IMR-90 (cell line): ENCODE data around the gene CKAP2L. TPM values are rescaled to one million over a fixed set of nuclear protein-coding genes. Genes with fewer than 3 reads are reported as not detected.

Experiments
- ATAC-seq: fragments of 200-7000 bp; cut with Tn5 transposase; 2 replicates; pipeline ENCODE4 v1.9.1; 2020; ENCODE audit warnings: low read depth, mild to moderate bottlenecking, moderate library complexity
- BruUV-seq: library from RNA; stranded (reverse); fragments of 400-500 nt; replicated peaks from 2 replicates; lab custom pipeline; 2021; lab: Mats Ljungman, UMichigan
- CTCF ChIA-PET: fragments of 300-600 bp; formaldehyde crosslinking; extraction: SDS; loops from one replicate; lab custom pipeline; 2021; ENCODE audit warnings: antibody characterized with exemption; lab: Yijun Ruan, JAX
- POLR2A ChIA-PET: fragments of 300-600 bp; sonication (Branson Sonifier 250); formaldehyde crosslinking; loops from one replicate; lab custom pipeline; 2022; ENCODE audit warnings: antibody characterized with exemption; ENCODE audit not compliant: unreplicated experiment; lab: Charles Lee
- DNase-seq: peaks from one replicate; pipeline ENCODE4 v3.0.0; 2013
- H2AFZ ChIP-seq: replicated peaks from 2 replicates; pipeline ENCODE3; 2013; ENCODE audit warnings: low read length, mild to moderate bottlenecking; ENCODE audit not compliant: poor library complexity
- H2AK5ac ChIP-seq: 2 replicates; pipeline ENCODE4 v1.6.1; 2013; ENCODE audit warnings: low read depth, low read length, inconsistent platforms
- H2AK9ac ChIP-seq: replicated peaks from 2 replicates; pipeline ENCODE3; 2013; ENCODE audit warnings: mild to moderate bottlenecking, low read depth, low read length, moderate library complexity; ENCODE audit not compliant: poor library complexity
- H2BK120ac ChIP-seq: 2 replicates; pipeline ENCODE4 v1.6.1; 2013; ENCODE audit warnings: low read depth, low read length, inconsistent platforms
- H2BK15ac ChIP-seq: 3 replicates; pipeline ENCODE4 v1.6.1; 2013; ENCODE audit warnings: low read depth, low read length, inconsistent platforms
- H2BK20ac ChIP-seq: 2 replicates; pipeline ENCODE4 v1.6.1; 2013; ENCODE audit warnings: low read depth, mild to moderate bottlenecking, inconsistent platforms, low read length, moderate library complexity
- H2BK5ac ChIP-seq: 2 replicates; pipeline ENCODE4 v1.6.1; 2013; ENCODE audit warnings: mild to moderate bottlenecking, low read depth, low read length, inconsistent platforms; ENCODE audit not compliant: poor library complexity, severe bottlenecking
- H3K14ac ChIP-seq: replicated peaks from 2 replicates; pipeline ENCODE4 v1.6.1; 2013; ENCODE audit warnings: low read depth, low read length, inconsistent platforms
- H3K18ac ChIP-seq: 2 replicates; pipeline ENCODE4 v1.6.1; 2013; ENCODE audit warnings: low read depth, low read length, control low read depth
- H3K23ac ChIP-seq: 2 replicates; pipeline ENCODE4 v1.6.1; 2013; ENCODE audit warnings: low read depth, low read length, inconsistent platforms
- H3K27ac ChIP-seq: 2 replicates; pipeline ENCODE4 v1.5.1; 2013; ENCODE audit warnings: mild to moderate bottlenecking, control low read depth, low read length; ENCODE audit not compliant: insufficient read depth
- H3K27me3 ChIP-seq: 2 replicates; pipeline ENCODE4 v1.6.1; 2013; ENCODE audit warnings: low read length; ENCODE audit not compliant: control insufficient read depth, insufficient read depth
- H3K36me3 ChIP-seq: 2 replicates; pipeline ENCODE4 v1.6.1; 2013; ENCODE audit warnings: low read length, mixed read lengths; ENCODE audit not compliant: control insufficient read depth, insufficient read depth
- H3K4ac ChIP-seq: 2 replicates; pipeline ENCODE4 v1.6.1; 2013; ENCODE audit warnings: low read depth, low read length, inconsistent platforms
- H3K4me1 ChIP-seq: 2 replicates; pipeline ENCODE4 v1.6.1; 2013; ENCODE audit warnings: low read length, mixed read lengths; ENCODE audit not compliant: control insufficient read depth, insufficient read depth
- H3K4me2 ChIP-seq: 2 replicates; pipeline ENCODE4 v1.6.1; 2013; ENCODE audit warnings: low read depth, mild to moderate bottlenecking, control low read depth, low read length, moderate library complexity
- H3K4me3 ChIP-seq: 2 replicates; pipeline ENCODE4 v1.5.1; 2013; ENCODE audit warnings: low read depth, mild to moderate bottlenecking, control low read depth, low read length, moderate library complexity; ENCODE audit not compliant: insufficient read depth
- H3K56ac ChIP-seq: 2 replicates; pipeline ENCODE4 v1.6.1; 2013; ENCODE audit warnings: low read length, inconsistent platforms; ENCODE audit not compliant: insufficient read depth; ENCODE audit errors: extremely low read depth
- H3K79me1 ChIP-seq, 2 experiments: 2 replicates each; pipeline ENCODE4 v1.6.1; 2013; ENCODE audit warnings: low read length in 2 of 2, inconsistent platforms in 1 of 2, low read depth in 1 of 2
- H3K9ac ChIP-seq: 2 replicates; pipeline ENCODE4 v1.6.1; 2013; ENCODE audit warnings: low read depth, low read length, control low read depth
- H3K9me1 ChIP-seq: 2 replicates; pipeline ENCODE4 v1.6.1; 2013; ENCODE audit warnings: low read length, inconsistent platforms; ENCODE audit not compliant: insufficient read depth
- H3K9me3 ChIP-seq: 2 replicates; pipeline ENCODE4 v1.6.1; 2013; ENCODE audit warnings: low read length; ENCODE audit not compliant: control insufficient read depth, insufficient read depth
- H4K20me1 ChIP-seq: 2 replicates; pipeline ENCODE4 v1.6.1; 2013; ENCODE audit warnings: low read length, inconsistent platforms; ENCODE audit not compliant: insufficient read depth
- H4K5ac ChIP-seq: 2 replicates; pipeline ENCODE4 v1.6.1; 2013; ENCODE audit warnings: mild to moderate bottlenecking, low read depth, low read length, control low read depth
- H4K8ac ChIP-seq, 2 experiments: 2 replicates each; pipeline ENCODE4 v1.6.1; 2013; ENCODE audit warnings: low read depth in 2 of 2, low read length in 2 of 2, control low read depth in 1 of 2, inconsistent platforms in 1 of 2
- H4K91ac ChIP-seq: 2 replicates; pipeline ENCODE4 v1.6.1; 2013; ENCODE audit warnings: low read depth, low read length, inconsistent platforms; ENCODE audit not compliant: insufficient read depth
- BHLHE40 ChIP-seq: fragments of 150-350 bp; IDR thresholded peaks from 2 replicates; pipeline ENCODE4 v1.6.1; 2016; ENCODE audit warnings: mild to moderate bottlenecking, low read depth, low read length
- CHD1 ChIP-seq: IDR thresholded peaks from 2 replicates; pipeline ENCODE4 v1.6.1; 2012; ENCODE audit warnings: low read depth, low read length, improper control_type of control experiment
- CTCF ChIP-seq: conservative IDR thresholded peaks from 2 replicates; pipeline ENCODE4 v1.5.1; 2012; ENCODE audit warnings: mild to moderate bottlenecking, low read depth, low read length, improper control_type of control experiment
- ELK1 ChIP-seq: fragments of 150-350 bp; IDR thresholded peaks from 2 replicates; pipeline ENCODE4 v1.6.1; 2016; ENCODE audit warnings: low read depth, mild to moderate bottlenecking, low read length, moderate library complexity, borderline replicate concordance
- FOS ChIP-seq: fragments of 150-350 bp; IDR thresholded peaks from 2 replicates; pipeline ENCODE4 v1.6.1; 2016; ENCODE audit warnings: low read depth, low read length
- MAFK ChIP-seq: IDR thresholded peaks from 2 replicates; pipeline ENCODE4 v1.6.1; 2012; ENCODE audit warnings: low read depth, low read length, improper control_type of control experiment
- MAZ ChIP-seq: IDR thresholded peaks from 2 replicates; pipeline ENCODE4 v1.6.1; 2012; ENCODE audit warnings: low read depth, mild to moderate bottlenecking, low read length, improper control_type of control experiment, moderate library complexity, borderline replicate concordance
- MXI1 ChIP-seq: IDR thresholded peaks from 2 replicates; pipeline ENCODE4 v1.6.1; 2012; ENCODE audit warnings: low read depth, mild to moderate bottlenecking, low read length, moderate library complexity, borderline replicate concordance
- NFE2L2 ChIP-seq: fragments of 150-350 bp; IDR thresholded peaks from 2 replicates; pipeline ENCODE4 v1.6.1; 2016; ENCODE audit warnings: low read depth, mild to moderate bottlenecking, low read length
- POLR2A ChIP-seq: IDR thresholded peaks from 2 replicates; pipeline ENCODE4 v1.6.1; 2012; ENCODE audit warnings: mild to moderate bottlenecking, low read depth, low read length
- RAD21 ChIP-seq: IDR thresholded peaks from 2 replicates; pipeline ENCODE4 v1.6.1; 2012; ENCODE audit warnings: low read length, improper control_type of control experiment
- RCOR1 ChIP-seq: IDR thresholded peaks from 2 replicates; pipeline ENCODE4 v1.6.1; 2012; ENCODE audit warnings: mild to moderate bottlenecking, low read length, improper control_type of control experiment; ENCODE audit not compliant: insufficient replicate concordance
- RFX5 ChIP-seq: IDR thresholded peaks from 2 replicates; pipeline ENCODE4 v1.8.0; 2012; ENCODE audit warnings: low read depth, mild to moderate bottlenecking, low read length, moderate library complexity
- USF2 ChIP-seq: fragments of 150-350 bp; IDR thresholded peaks from 2 replicates; pipeline ENCODE4 v1.6.1; 2017; ENCODE audit warnings: mild to moderate bottlenecking, antibody characterized with exemption, low read length, low read depth
- WGBS, 2 experiments: methylation state at CpG; one replicate each; pipeline versions ENCODE4 v1.1.5 to v1.1.7; 2013; ENCODE audit warnings: missing lambda C conversion rate in 2 of 2; ENCODE audit not compliant: insufficient read length in 1 of 2; ENCODE audit errors: extremely low coverage in 2 of 2; 5-methylcytosine and 5-hydroxymethylcytosine counted together
- dilution Hi-C: fragments of 300-500 bp; cut with HindIII; formaldehyde crosslinking; loops from one replicate; pipeline ENCODE4 v1.14.3; 2018; ENCODE audit warnings: low sequenced_read_pairs; ENCODE audit not compliant: unreplicated experiment
- in situ Hi-C: fragments of 300-500 bp; cut with MboI; formaldehyde crosslinking; loops from 3 replicates; pipeline ENCODE4 v1.14.3; 2019; ENCODE audit warnings: low sequenced_read_pairs, inconsistent platforms, mixed read lengths
- intact Hi-C: fragments of 100-400 bp; cut with micrococcal nuclease; formaldehyde crosslinking; loops from 2 replicates; pipeline ENCODE4 v1.10.0; 2022
- polyA plus RNA-seq, 3 experiments: library from polyadenylated mRNA; depleted of rRNA; stranded (reverse); fragments of >200 nt; gene quantifications; 2 replicates each; pipeline ENCODE4 v1.2.3, GENCODE V29; 2012; ENCODE audit warnings: low replicate concordance in 1 of 3
- total RNA-seq: library from RNA; depleted of rRNA; stranded (reverse); fragments of >200 nt; gene quantifications from 2 replicates; pipeline ENCODE4 v1.2.3, GENCODE V29; 2012

Gene CKAP2L
- total and polyA plus RNA-seq, 2 of the 4 experiments (the other 2 are of a cell fraction), result 6.4 to 9.9 TPM

- Histone ChIP-seq H3K79me1 (peaks cover 4 to 9% of the 10 kb centered on the region in 2 experiments; a peak in 2 of 4 replicates), H2AFZ (no peak overlapping the region), H3K23ac (no peak overlapping the region; the same call in 1 of the 2 replicates), H3K4me1 (peaks cover 22% of the 10 kb centered on the region), H3K4me3 (no peak overlapping the region), H3K9ac (no peak overlapping the region), H4K5ac (peak overlapping the region; percentile 78), H3K27ac (peak overlapping the region; percentile 20; the same call in 1 of the 2 replicates), H2AK5ac (peak overlapping the region; percentile 92), H4K8ac (peak overlapping the region; percentile 35 to 84; a peak in 3 of 4 replicates), H3K18ac (peak overlapping the region; percentile 55; the same call in 1 of the 2 replicates), H3K27me3 (no peaks in the 10 kb centered on the region), H3K4me2 (no peak overlapping the region), H2BK5ac (peak overlapping the region; percentile 62), H4K91ac (peak overlapping the region; percentile 71), H3K9me3 (no peaks in the 10 kb centered on the region), H2BK120ac (peak overlapping the region; percentile 90), H3K4ac (peak overlapping the region; percentile 70), H3K36me3 (no peaks in the 10 kb centered on the region), H2BK15ac (peak overlapping the region; percentile 92; the same call in 2 of the 3 replicates), H2AK9ac (no peak overlapping the region), H4K20me1 (no peaks in the 10 kb centered on the region), H3K9me1 (peaks cover 15% of the 10 kb centered on the region), H2BK20ac (peak overlapping the region; percentile 85), H3K14ac (peak overlapping the region; percentile 69), H3K56ac (no peak overlapping the region)
- in situ Hi-C loops, result no loop called here
- TF ChIP-seq MXI1, result no peak
- TF ChIP-seq MAZ, result no peak
- TF ChIP-seq RFX5, result no peak
- TF ChIP-seq CHD1, result no peak
- no peak for TF ChIP-seq NFE2L2
- TF ChIP-seq RCOR1, result no peak
- no peak for TF ChIP-seq FOS
- TF ChIP-seq RAD21, result no peak
- no peak for TF ChIP-seq USF2
- TF ChIP-seq CTCF, result no peak
- no peak for TF ChIP-seq MAFK
- no peak for TF ChIP-seq POLR2A
- TF ChIP-seq BHLHE40, result no peak
- TF ChIP-seq ELK1, result no peak
- CTCF ChIA-PET, result interaction anchor here (1.4 kb wide), 1 partner anchor 128 kb away, joined by 4 read pairs; no protein-coding TSS in a partner anchor
- ATAC-seq, result no peak
- intact Hi-C loops, result no loop called here
- dilution Hi-C loops, result no loop called here
- POLR2A ChIA-PET, result no interaction called here
- BruUV-seq, result no TSS peak
- no CpG with 5 or more reads among the region's 10 CpGs for WGBS, 2 experiments
- no peak for DNase-seq
Observed at GRCh38 chr2:112813280-112813966, 49.0 kb upstream of the CKAP2L start.
